ENCODE measurements around the gene ERC2.

ERC2 gene

GRCh38 chr3:55480911-55481743, 987.1 kb downstream of the ERC2 start:
- peak; percentile 51 for DNase-seq

DNA sequence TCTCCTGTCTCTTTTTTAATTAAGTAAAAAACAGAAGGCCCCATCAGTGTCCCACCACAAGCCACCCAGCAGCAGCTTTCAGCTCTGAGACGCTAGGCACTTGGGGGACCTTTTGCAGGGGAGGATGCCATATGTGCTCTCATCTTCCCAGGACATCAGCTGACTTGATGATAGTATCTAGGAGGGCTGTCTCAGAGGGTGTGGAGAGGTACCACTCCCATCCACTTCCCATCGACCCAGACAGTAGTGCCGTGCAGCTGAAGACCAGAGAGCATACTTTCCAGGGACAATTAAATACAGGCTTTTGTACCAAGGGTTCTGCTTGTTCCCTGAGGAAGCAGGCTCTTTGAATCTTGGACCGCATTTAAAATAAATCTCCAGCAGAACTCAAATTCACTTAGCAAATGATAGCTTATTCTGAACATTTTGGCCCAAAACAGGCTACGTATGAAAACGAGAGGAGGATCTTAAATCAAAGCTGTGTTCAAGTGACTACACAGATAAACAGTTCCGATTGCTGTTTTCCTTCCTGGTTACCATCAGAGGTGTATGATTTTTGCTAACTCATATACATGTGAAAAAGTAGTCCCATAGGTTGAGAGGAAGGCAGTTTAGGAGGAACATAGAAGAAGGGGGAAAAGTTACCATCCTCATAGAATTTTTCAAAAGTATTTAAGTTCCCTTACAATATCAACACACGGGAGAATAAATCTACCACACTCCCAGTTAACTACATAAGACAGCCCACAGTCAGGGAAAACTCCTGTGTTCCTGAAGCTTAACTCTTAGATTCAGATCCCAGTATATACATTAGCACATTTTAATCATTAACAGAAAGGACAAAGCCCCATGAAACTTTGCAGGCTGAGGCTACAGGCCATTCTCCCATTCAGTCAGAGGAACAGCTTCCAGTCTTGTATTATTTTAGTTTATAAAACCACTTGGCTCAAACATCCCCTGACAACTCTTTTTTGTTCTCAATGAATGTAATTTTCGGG, 990.7 kb downstream of the ERC2 start:
- DNase-seq: no peak

GRCh38 chr3:55476515-55476914, 991.8 kb downstream of the ERC2 start:
- no peak for DNase-seq

- DNase-seq: no peak
These were observed 994.0 kb downstream of the ERC2 start for GRCh38 chr3:55474213-55474632.

GRCh38 chr3:55473788-55474187, 994.5 kb downstream of the ERC2 start:
- no peak for DNase-seq

- DNase-seq: no peak
These were observed 996.6 kb downstream of the ERC2 start for GRCh38 chr3:55471522-55472280.

GRCh38 chr3:55471084-55471483, 997.2 kb downstream of the ERC2 start:
- DNase-seq: no peak

- DNase-seq: no peak
These were observed 998.2 kb downstream of the ERC2 start for GRCh38 chr3:55469957-55470526.

DNA sequence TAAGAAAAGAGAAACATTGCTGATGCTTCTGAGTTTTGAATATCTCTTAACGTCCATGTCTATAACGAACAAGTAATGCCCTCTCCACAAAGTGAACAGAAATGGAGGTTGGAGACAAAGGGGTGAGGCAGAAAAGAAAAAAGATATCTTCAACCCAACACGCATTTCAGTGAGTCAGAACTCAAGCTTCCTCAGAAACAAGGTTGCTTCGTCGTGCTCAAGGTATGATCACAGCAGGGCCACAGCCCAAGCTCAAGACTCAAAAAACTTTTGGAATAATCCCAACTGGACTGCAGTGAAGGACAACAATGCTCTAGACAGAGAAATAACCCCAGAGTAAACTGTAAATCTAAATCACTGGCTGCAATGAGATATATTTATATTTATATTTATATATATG, 1000.0 kb downstream of the ERC2 start:
- no peak for DNase-seq

GRCh38 chr3:55467099-55467498, 1001.2 kb downstream of the ERC2 start:
- DNase-seq: no peak

DNA sequence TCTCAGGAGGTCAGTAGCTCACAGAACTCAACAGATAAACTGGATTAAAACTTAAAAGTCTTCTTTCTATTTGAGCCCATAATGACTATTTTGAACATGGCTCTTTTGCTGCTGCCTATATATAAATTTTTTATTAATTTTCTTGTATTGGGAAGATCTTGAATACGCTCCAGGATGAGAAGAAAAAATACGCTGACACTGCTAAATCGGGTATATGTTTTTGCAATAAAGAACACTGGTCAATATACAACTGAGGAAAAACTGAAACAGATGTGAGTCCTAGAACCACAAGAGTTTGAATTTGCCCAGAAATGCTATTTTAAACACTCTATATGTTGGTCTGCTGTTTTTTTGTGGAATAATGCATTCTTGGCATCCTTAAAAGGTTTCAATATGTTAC, 1001.7 kb downstream of the ERC2 start:
- DNase-seq: no peak

DNA sequence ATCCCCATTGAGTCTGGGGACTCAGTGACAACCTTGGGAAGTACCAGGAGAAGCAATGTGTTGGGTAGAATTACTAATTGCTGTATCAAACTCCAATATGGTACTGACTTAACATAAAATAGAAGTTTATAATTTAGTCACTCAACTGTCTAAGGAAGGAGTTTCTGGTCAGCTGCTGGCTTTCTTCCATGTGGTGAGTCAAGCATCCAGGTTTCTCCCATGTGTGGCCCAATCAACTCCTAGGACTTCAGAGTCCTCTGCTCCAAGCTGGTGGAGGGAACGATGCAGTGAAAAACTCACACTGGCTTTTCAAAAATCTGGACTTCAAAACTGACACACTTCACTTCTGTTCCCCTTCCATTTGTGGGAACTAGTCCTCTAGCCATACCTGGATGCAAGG, 1006.4 kb downstream of the ERC2 start:
- no peak for DNase-seq

GRCh38 chr3:55459838-55460237, 1008.4 kb downstream of the ERC2 start:
- no peak for DNase-seq

All from right hindlimb (tissue), 1 donor.